Measurements from ENCODE around the gene FIGNL2. TPM values are rescaled to one million over a fixed set of nuclear protein-coding genes. Genes with fewer than 3 reads are reported as not detected.
A peak's percentile ranks its signal among the peaks of the same experiment; 100 is the strongest.

FIGNL2 gene
- total and polyA plus RNA-seq, 7 donors, result 0.01 to 0.20 (median 0.17) TPM

GRCh38 chr12:51815571-51815970 is 32.9 kb downstream of the FIGNL2 start:
- DNase-seq (peak in 1 of 2 donors; percentile 34), ATAC-seq (no peak)
- H3K9me3 ChIP-seq, result no peaks in the 10 kb centered on the region
- no peaks in the 10 kb centered on the region for H3K4me1 ChIP-seq
- H3K4me3 ChIP-seq, result no peak overlapping the region
- intact Hi-C loops (cut with DNase I), result loop anchor here in 1 of 2 donors (5.0 kb wide), 1 partner anchor 288 kb away; no protein-coding TSS in a partner anchor
- peaks cover 0 to 50% (median 13%) of the 10 kb centered on the region in 3 donors for H3K27me3 ChIP-seq (ENCODE audit: insufficient read depth in 3 of 3, low read length in 2 of 3)
- WGBS, 3 donors, result 77 to 88% (median 80%) methylated on average over 6 of the region's 6 CpGs
- no peaks in the 10 kb centered on the region for H3K36me3 ChIP-seq (ENCODE audit: insufficient read depth in 1 of 2, low read depth in 1 of 2)
- no peak for TF ChIP-seq CTCF (IDR thresholded peaks at IDR 0.05)
- no peak overlapping the region for H3K27ac ChIP-seq

- 3 to 4% (median 4%) methylated on average over 83 to 100 of the region's 100 CpGs for WGBS, 3 donors
- Histone ChIP-seq H3K4me1 (no peaks in the 10 kb centered on the region), H3K36me3 (ENCODE audit: insufficient read depth in 1 of 2, low read depth in 1 of 2) (no peaks in the 10 kb centered on the region), H3K27me3 (ENCODE audit: insufficient read depth in 3 of 3, low read length in 2 of 3) (peaks cover 0 to 43% (median 8%) of the 10 kb centered on the region in 3 donors), H3K27ac (peak overlapping the region; percentile 73), H3K9me3 (no peaks in the 10 kb centered on the region), H3K4me3 (peak overlapping the region; percentile 68)
- intact Hi-C loops (cut with DNase I), result loop anchor here in 1 of 2 donors (5.0 kb wide), 1 partner anchor 287 kb away; no protein-coding TSS in a partner anchor
- TF ChIP-seq CTCF (IDR thresholded peaks at IDR 0.05), result peak; percentile 64
- ATAC-seq (peak; percentile 65 to 83 (median 74)), DNase-seq (peak; percentile 77 to 89)
Observed at GRCh38 chr12:51814311-51815088, 34.0 kb downstream of the FIGNL2 start.

DNA sequence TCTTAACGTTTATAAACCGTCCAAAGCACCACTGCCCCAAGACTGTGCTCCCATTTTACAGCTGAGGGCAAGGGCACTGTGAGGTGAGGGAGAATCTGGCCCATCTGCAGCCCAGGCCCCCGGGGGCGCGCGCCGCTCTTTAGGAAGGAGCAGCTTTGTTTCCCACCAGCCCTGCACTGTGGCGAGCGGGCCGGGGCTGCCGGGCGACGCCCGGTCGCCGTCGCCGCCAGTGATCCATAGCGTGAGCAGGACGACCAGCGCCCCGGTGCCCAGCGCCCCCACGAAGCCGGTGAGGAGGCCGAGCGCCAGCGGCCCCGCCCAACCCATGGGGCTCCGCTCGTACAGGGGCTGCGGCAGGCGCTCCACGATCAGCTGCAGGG is 34.6 kb downstream of the FIGNL2 start:
- no peak overlapping the region for H3K27ac ChIP-seq
- H3K9me3 ChIP-seq, result no peaks in the 10 kb centered on the region
- H3K4me1 ChIP-seq, result no peaks in the 10 kb centered on the region
- H3K4me3 ChIP-seq, result peak overlapping the region; percentile 68
- peaks cover 0 to 37% (median 8%) of the 10 kb centered on the region in 3 donors for H3K27me3 ChIP-seq (ENCODE audit: insufficient read depth in 3 of 3, low read length in 2 of 3)
- no peak for TF ChIP-seq CTCF (IDR thresholded peaks at IDR 0.05)
- WGBS, 3 donors, result 9 to 14% (median 10%) methylated on average over 28 to 34 of the region's 34 CpGs
- peak in 1 of 4 donors; percentile 24 for ATAC-seq
- no peak for DNase-seq
- intact Hi-C loops (cut with DNase I), result no loop called here
- H3K36me3 ChIP-seq (ENCODE audit: insufficient read depth in 1 of 2, low read depth in 1 of 2), result no peaks in the 10 kb centered on the region

DNA sequence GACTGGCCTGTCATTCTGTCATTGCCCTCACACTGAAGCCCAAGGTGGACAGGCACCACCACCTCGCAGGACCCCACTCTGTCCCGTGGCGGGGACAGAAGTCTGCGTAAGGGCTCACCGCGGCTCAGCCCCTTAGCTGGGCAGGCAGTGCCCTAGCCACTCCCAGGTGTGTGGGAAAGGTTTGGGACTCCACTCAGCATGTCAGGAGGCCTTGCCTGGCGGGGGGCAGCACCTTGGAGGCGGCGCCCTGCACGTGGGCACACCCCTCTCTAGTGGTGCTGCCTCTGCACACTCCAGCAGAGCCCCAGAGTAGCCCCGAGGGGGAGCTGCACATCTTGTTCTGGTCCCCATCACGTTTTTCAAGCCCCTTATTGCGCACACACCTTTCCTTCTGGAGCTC is 35.6 kb downstream of the FIGNL2 start:
- no peaks in the 10 kb centered on the region for H3K36me3 ChIP-seq (ENCODE audit: insufficient read depth in 1 of 2, low read depth in 1 of 2)
- no peak overlapping the region for H3K27ac ChIP-seq
- 84 to 89% (median 87%) methylated on average over 13 of the region's 13 CpGs for WGBS, 3 donors
- no peaks in the 10 kb centered on the region for H3K4me1 ChIP-seq
- peaks cover 0 to 32% (median 10%) of the 10 kb centered on the region in 3 donors for H3K27me3 ChIP-seq (ENCODE audit: insufficient read depth in 3 of 3, low read length in 2 of 3)
- no peak for ATAC-seq
- TF ChIP-seq CTCF (IDR thresholded peaks at IDR 0.05), result no peak
- no peaks in the 10 kb centered on the region for H3K9me3 ChIP-seq
- DNase-seq, result no peak
- H3K4me3 ChIP-seq, result no peak overlapping the region
- intact Hi-C loops (cut with DNase I), result no loop called here

Measured in psoas muscle (tissue), 8 donors.